Suprapubic skin (tissue), 4 donors: Measurements from ENCODE around the gene TAF11L4.

Source experiments
- EP300 ChIP-seq: sonication (generic); formaldehyde crosslinking; IDR thresholded peaks from one replicate; pipeline ENCODE4 v1.6.1; 2017; ENCODE audit warnings: antibody characterized with exemption
- POLR2A ChIP-seq, 2 donors: fragments of 450-650 bp; IDR thresholded peaks; one replicate each; pipeline ENCODE4 v1.6.1; 2017; ENCODE audit warnings: antibody characterized with exemption in 2 of 2, mild to moderate bottlenecking in 2 of 2, moderate library complexity in 2 of 2
- POLR2AphosphoS5 ChIP-seq, 3 donors: sonication (generic); formaldehyde crosslinking; IDR thresholded peaks; one replicate each; pipeline ENCODE4 v1.6.1; 2017; ENCODE audit warnings: antibody characterized with exemption in 3 of 3
- TF ChIP-seq, protein P1 (sequence below), 2 donors: fragments of 200-600 bp in 1 of 2; fragments of 450-650 bp in 1 of 2; sonication (generic) in 1 of 2; IDR thresholded peaks; one replicate each; pipeline ENCODE4 v1.5.1; 2016 to 2019; ENCODE audit warnings: antibody characterized with exemption in 2 of 2, mild to moderate bottlenecking in 1 of 2, moderate library complexity in 1 of 2

- TF ChIP-seq, protein P1, sequence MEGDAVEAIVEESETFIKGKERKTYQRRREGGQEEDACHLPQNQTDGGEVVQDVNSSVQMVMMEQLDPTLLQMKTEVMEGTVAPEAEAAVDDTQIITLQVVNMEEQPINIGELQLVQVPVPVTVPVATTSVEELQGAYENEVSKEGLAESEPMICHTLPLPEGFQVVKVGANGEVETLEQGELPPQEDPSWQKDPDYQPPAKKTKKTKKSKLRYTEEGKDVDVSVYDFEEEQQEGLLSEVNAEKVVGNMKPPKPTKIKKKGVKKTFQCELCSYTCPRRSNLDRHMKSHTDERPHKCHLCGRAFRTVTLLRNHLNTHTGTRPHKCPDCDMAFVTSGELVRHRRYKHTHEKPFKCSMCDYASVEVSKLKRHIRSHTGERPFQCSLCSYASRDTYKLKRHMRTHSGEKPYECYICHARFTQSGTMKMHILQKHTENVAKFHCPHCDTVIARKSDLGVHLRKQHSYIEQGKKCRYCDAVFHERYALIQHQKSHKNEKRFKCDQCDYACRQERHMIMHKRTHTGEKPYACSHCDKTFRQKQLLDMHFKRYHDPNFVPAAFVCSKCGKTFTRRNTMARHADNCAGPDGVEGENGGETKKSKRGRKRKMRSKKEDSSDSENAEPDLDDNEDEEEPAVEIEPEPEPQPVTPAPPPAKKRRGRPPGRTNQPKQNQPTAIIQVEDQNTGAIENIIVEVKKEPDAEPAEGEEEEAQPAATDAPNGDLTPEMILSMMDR (IDR thresholded peaks at IDR 0.05), result no peak
- TF ChIP-seq POLR2A (IDR thresholded peaks at IDR 0.05) (no peak), POLR2AphosphoS5 (IDR thresholded peaks at IDR 0.05) (no peak), EP300 (no peak)
These were observed 43.9 kb upstream of the TAF11L4 start for GRCh38 chr5:17477573-17478265.
